Measurements from ENCODE around the gene S100A13. TPM values are rescaled to one million over a fixed set of nuclear protein-coding genes. Genes with fewer than 3 reads are reported as not detected.
A peak's percentile ranks its signal among the peaks of the same experiment; 100 is the strongest.

S100A13 gene
- total RNA-seq, 4 donors from 2014 or later, result 113 to 237 (median 159) TPM

- Histone ChIP-seq H3K27me3 (no peaks in the 10 kb centered on the region), H3K36me3 (no peaks in the 10 kb centered on the region), H3K4me3 (peak within 1 kb of the TSS; percentile 56 to 66 (median 62)), H3K4me1 (peaks cover 25 to 28% of the 10 kb centered on the region in 2 donors), H3K9me3 (no peaks in the 10 kb centered on the region), H3K27ac (peak within 1 kb of the TSS; percentile 82 to 88 (median 84))
- in situ Hi-C loops (cut with MboI; ENCODE audit: low sequenced_read_pairs in 4 of 4) (no loop called here), intact Hi-C loops (cut with DNase I; ENCODE audit: low total_unique reads) (loop anchor here (5.0 kb wide), 1 partner anchor 784 kb away; no protein-coding TSS in a partner anchor)
- TF ChIP-seq CTCF (IDR thresholded peaks at IDR 0.05 in 4 of 5, conservative IDR thresholded peaks at IDR 0.05 in 1 of 5), result no peak
- peak; percentile 18 to 35 for TF ChIP-seq POLR2A (IDR thresholded peaks at IDR 0.05)
- peak; percentile 52 to 55 for ATAC-seq
- peak in 1 of 2 donors; percentile 74 for DNase-seq
Observed at GRCh38 chr1:153612755-153613331, 14.5 kb downstream of the S100A13 start, which contains the start of gene S100A16. Gene S100A16, minus strand, starts transcription at chr1:153613137. Its CDS starts 4,986 bp downstream, at chr1:153608151.

GRCh38 chr1:153612111-153612754 lies 15.1 kb downstream of the S100A13 start:
- in situ Hi-C loops (cut with MboI; ENCODE audit: low sequenced_read_pairs in 4 of 4), result no loop called here
- peaks cover 0 to 5% of the 10 kb centered on the region in 2 donors for H3K36me3 ChIP-seq
- no peaks in the 10 kb centered on the region for H3K27me3 ChIP-seq
- ATAC-seq (peak; percentile 1 to 7), DNase-seq (peak in 1 of 2 donors; percentile 15)
- H3K4me1 ChIP-seq, result peaks cover 22 to 25% of the 10 kb centered on the region in 2 donors
- H3K27ac ChIP-seq, result peak overlapping the region; percentile 82 to 88 (median 84)
- TF ChIP-seq CTCF (IDR thresholded peaks at IDR 0.05 in 4 of 5, conservative IDR thresholded peaks at IDR 0.05 in 1 of 5), result no peak
- TF ChIP-seq POLR2A (IDR thresholded peaks at IDR 0.05), result no peak
- peak overlapping the region; percentile 56 to 66 (median 62) for H3K4me3 ChIP-seq
- no peaks in the 10 kb centered on the region for H3K9me3 ChIP-seq
- intact Hi-C loops (cut with DNase I; ENCODE audit: low total_unique reads), result loop anchor here (5.0 kb wide), 1 partner anchor 785 kb away; no protein-coding TSS in a partner anchor

- peaks cover 0 to 14% of the 10 kb centered on the region in 2 donors for H3K36me3 ChIP-seq
- H3K4me3 ChIP-seq, result peak overlapping the region in 1 of 4 donors; percentile 65
- DNase-seq (no peak), ATAC-seq (no peak)
- no peaks in the 10 kb centered on the region for H3K27me3 ChIP-seq
- peaks cover 21 to 25% of the 10 kb centered on the region in 2 donors for H3K4me1 ChIP-seq
- H3K27ac ChIP-seq, result peak overlapping the region; percentile 82 to 88 (median 84)
- in situ Hi-C loops (cut with MboI; ENCODE audit: low sequenced_read_pairs in 4 of 4) (no loop called here), intact Hi-C loops (cut with DNase I; ENCODE audit: low total_unique reads) (loop anchor here (5.0 kb wide), 1 partner anchor 786 kb away; no protein-coding TSS in a partner anchor)
- TF ChIP-seq POLR2A (IDR thresholded peaks at IDR 0.05) (no peak), CTCF (IDR thresholded peaks at IDR 0.05 in 4 of 5, conservative IDR thresholded peaks at IDR 0.05 in 1 of 5) (no peak)
- H3K9me3 ChIP-seq, result no peaks in the 10 kb centered on the region
Observed at GRCh38 chr1:153611356-153611755, 15.9 kb downstream of the S100A13 start.

- H3K4me1 ChIP-seq, result peaks cover 21 to 25% of the 10 kb centered on the region in 2 donors
- DNase-seq, result no peak
- in situ Hi-C loops (cut with MboI; ENCODE audit: low sequenced_read_pairs in 4 of 4), result no loop called here
- H3K27ac ChIP-seq, result peak overlapping the region; percentile 82 to 88 (median 84)
- no peaks in the 10 kb centered on the region for H3K9me3 ChIP-seq
- no peaks in the 10 kb centered on the region for H3K27me3 ChIP-seq
- peaks cover 0 to 14% of the 10 kb centered on the region in 2 donors for H3K36me3 ChIP-seq
- H3K4me3 ChIP-seq, result no peak overlapping the region
- intact Hi-C loops (cut with DNase I; ENCODE audit: low total_unique reads), result loop anchor here (5.0 kb wide), 1 partner anchor 786 kb away; no protein-coding TSS in a partner anchor
- TF ChIP-seq CTCF (IDR thresholded peaks at IDR 0.05 in 4 of 5, conservative IDR thresholded peaks at IDR 0.05 in 1 of 5) (no peak), POLR2A (IDR thresholded peaks at IDR 0.05) (no peak)
- no peak for ATAC-seq
Observed at GRCh38 chr1:153610811-153611301, 16.4 kb downstream of the S100A13 start.
